H1 (cell line): ENCODE data around the gene ZNF292. TPM values are rescaled to one million over a fixed set of nuclear protein-coding genes. Genes with fewer than 3 reads are reported as not detected.
A peak's percentile ranks its signal among the peaks of the same experiment; 100 is the strongest.

Source experiments
- CTCF ChIA-PET: fragments of 300-600 bp; sonication (Branson Sonifier 250); formaldehyde crosslinking; loops from one replicate; lab custom pipeline; 2021; ENCODE audit not compliant: partially characterized antibody; lab: Charles Lee
- POLR2A ChIA-PET: fragments of 300-600 bp; sonication (Branson Sonifier 250); formaldehyde crosslinking; loops from one replicate; lab custom pipeline; 2021; ENCODE audit warnings: inconsistent platforms; ENCODE audit not compliant: partially characterized antibody; lab: Charles Lee
- DNase-seq, 2 experiments: peaks; one replicate each; pipeline versions ENCODE4 v3.0.0 to v3.0.0-alpha.2; 2010 to 2022; ENCODE audit warnings: low spot score in 2 of 2, low read depth in 1 of 2, mixed read lengths in 1 of 2
- FAIRE-seq: peaks from 2 replicates; lab custom pipeline; 2011; peaks lifted over from hg19 to GRCh38; lab: Jason Lieb, UNC
- H2AFZ ChIP-seq: 2 replicates; pipeline ENCODE4 v1.8.1; 2012; ENCODE audit warnings: low read length, inconsistent platforms
- H2AK5ac ChIP-seq: 2 replicates; pipeline ENCODE4 v1.6.1; 2013; ENCODE audit warnings: low read depth, low read length
- H2BK120ac ChIP-seq: replicated peaks from 2 replicates; pipeline ENCODE3; 2013; ENCODE audit warnings: low read depth, low read length, inconsistent platforms
- H2BK12ac ChIP-seq: 2 replicates; pipeline ENCODE4 v1.6.1; 2013; ENCODE audit warnings: low read depth, low read length
- H2BK15ac ChIP-seq: 2 replicates; pipeline ENCODE4 v1.6.1; 2013; ENCODE audit warnings: low read length
- H2BK20ac ChIP-seq: 2 replicates; pipeline ENCODE4 v1.6.1; 2013; ENCODE audit warnings: low read length
- H2BK5ac ChIP-seq: 2 replicates; pipeline ENCODE4 v1.6.1; 2013; ENCODE audit warnings: low read depth, low read length
- H3K14ac ChIP-seq: 2 replicates; pipeline ENCODE4 v1.6.1; 2013; ENCODE audit warnings: inconsistent platforms; ENCODE audit not compliant: insufficient read length
- H3K18ac ChIP-seq: 2 replicates; pipeline ENCODE4 v1.6.1; 2013; ENCODE audit warnings: low read length; ENCODE audit errors: extremely low read depth
- H3K23ac ChIP-seq: 2 replicates; pipeline ENCODE4 v1.6.1; 2013; ENCODE audit warnings: inconsistent platforms; ENCODE audit not compliant: insufficient read length
- H3K23me2 ChIP-seq: 2 replicates; pipeline ENCODE4 v1.6.1; 2013; ENCODE audit warnings: low read depth, low read length
- H3K27ac ChIP-seq: 2 replicates; pipeline ENCODE4 v1.6.1; 2011; ENCODE audit warnings: low read depth, low read length, inconsistent platforms
- H3K27me3 ChIP-seq, 4 experiments: replicated peaks in 1 of 4; 1 replicate in 1 of 4; 2 replicates in 3 of 4; pipeline versions ENCODE4 v1.6.1 to v1.8.1; 2011 to 2013; ENCODE audit warnings: low read length in 3 of 4, mild to moderate bottlenecking in 3 of 4, inconsistent platforms in 2 of 4, mixed read lengths in 2 of 4, moderate library complexity in 1 of 4; ENCODE audit not compliant: control insufficient read depth in 3 of 4, insufficient read depth in 3 of 4; ENCODE audit errors: extremely low read depth in 1 of 4
- H3K36me3 ChIP-seq, 4 experiments: 2 replicates each; pipeline versions ENCODE4 v1.6.1 to v1.8.1; 2011 to 2013; ENCODE audit warnings: mild to moderate bottlenecking in 4 of 4, low read length in 3 of 4, moderate library complexity in 2 of 4, control low read depth in 1 of 4, inconsistent platforms in 1 of 4; ENCODE audit not compliant: insufficient read depth in 4 of 4, control insufficient read depth in 2 of 4
- H3K4ac ChIP-seq: replicated peaks from 2 replicates; pipeline ENCODE3; 2013; ENCODE audit warnings: low read length, low read depth, mixed read lengths, inconsistent platforms; ENCODE audit not compliant: insufficient read length
- H3K4me1 ChIP-seq, 4 experiments: replicated peaks in 1 of 4; 1 replicate in 1 of 4; 2 replicates in 3 of 4; pipeline versions ENCODE4 v1.6.1 to v1.8.1; 2011 to 2013; ENCODE audit warnings: low read length in 3 of 4, inconsistent platforms in 2 of 4, mixed read lengths in 1 of 4; ENCODE audit not compliant: insufficient read depth in 4 of 4, control insufficient read depth in 3 of 4
- H3K4me2 ChIP-seq, 2 experiments: 2 replicates each; pipeline versions ENCODE4 v1.6.1 to v1.8.1; 2011 to 2013; ENCODE audit warnings: low read depth in 2 of 2, low read length in 2 of 2, control low read depth in 1 of 2, inconsistent platforms in 1 of 2, mild to moderate bottlenecking in 1 of 2; ENCODE audit not compliant: insufficient read depth in 1 of 2
- H3K4me3 ChIP-seq, 4 experiments: fragments of 200-600, 300-600 bp in 1 of 4; sonication (generic), shearing (Covaris generic), sonication (Bioruptor Twin) in 1 of 4; 2 replicates each; pipeline versions ENCODE4 v1.5.1 to v1.8.1; 2011 to 2016; ENCODE audit warnings: low read length in 4 of 4, low read depth in 3 of 4, control low read depth in 2 of 4, inconsistent platforms in 2 of 4, mild to moderate bottlenecking in 2 of 4, mixed read lengths in 1 of 4, moderate library complexity in 1 of 4; ENCODE audit not compliant: insufficient read depth in 2 of 4; ENCODE audit errors: extremely low read depth in 1 of 4
- H3K56ac ChIP-seq: replicated peaks from 2 replicates; pipeline ENCODE3; 2013; ENCODE audit warnings: low read depth, mild to moderate bottlenecking, mixed read lengths, low read length, inconsistent platforms; ENCODE audit not compliant: insufficient read length
- H3K79me1 ChIP-seq: 2 replicates; pipeline ENCODE4 v1.6.1; 2013; ENCODE audit warnings: low read depth, low read length, control low read depth
- H3K79me2 ChIP-seq, 2 experiments: 2 replicates each; pipeline versions ENCODE4 v1.6.1 to v1.8.1; 2012 to 2013; ENCODE audit warnings: low read length in 2 of 2, mild to moderate bottlenecking in 2 of 2, inconsistent platforms in 1 of 2; ENCODE audit not compliant: insufficient read depth in 2 of 2, control insufficient read depth in 1 of 2
- H3K9ac ChIP-seq, 4 experiments: replicated peaks in 1 of 4; 1 replicate in 1 of 4; 2 replicates in 3 of 4; pipeline versions ENCODE4 v1.6.1 to v1.8.1; 2011 to 2013; ENCODE audit warnings: low read depth in 3 of 4, low read length in 3 of 4, control low read depth in 2 of 4, mild to moderate bottlenecking in 2 of 4, moderate library complexity in 2 of 4, inconsistent platforms in 1 of 4; ENCODE audit errors: extremely low read depth in 1 of 4
- H3K9me3 ChIP-seq, 2 experiments: 2 replicates each; pipeline versions ENCODE4 v1.6.1 to v1.8.1; 2012 to 2013; ENCODE audit warnings: mild to moderate bottlenecking in 2 of 2, moderate library complexity in 2 of 2, control low read depth in 1 of 2, inconsistent platforms in 1 of 2, low read depth in 1 of 2, low read length in 1 of 2, mixed read lengths in 1 of 2; ENCODE audit not compliant: insufficient read depth in 2 of 2
- H4K20me1 ChIP-seq, 2 experiments: replicated peaks in 1 of 2; 2 replicates each; pipeline versions ENCODE3 to v1.8.1; 2011 to 2013; ENCODE audit warnings: inconsistent platforms in 2 of 2, low read length in 2 of 2, mild to moderate bottlenecking in 1 of 2; ENCODE audit not compliant: insufficient read depth in 2 of 2, control insufficient read depth in 1 of 2
- H4K5ac ChIP-seq: 2 replicates; pipeline ENCODE4 v1.6.1; 2013; ENCODE audit warnings: low read length, low read depth, mixed read lengths, inconsistent platforms; ENCODE audit not compliant: insufficient read length
- H4K8ac ChIP-seq: 2 replicates; pipeline ENCODE4 v1.8.0; 2013; ENCODE audit warnings: mild to moderate bottlenecking, moderate library complexity, low read length, inconsistent platforms; ENCODE audit not compliant: insufficient read depth; ENCODE audit errors: extremely low read depth
- H4K91ac ChIP-seq: replicated peaks from 2 replicates; pipeline ENCODE3; 2013; ENCODE audit warnings: low read length, mixed read lengths, inconsistent platforms; ENCODE audit not compliant: insufficient read length
- BCL11A ChIP-seq, 2 experiments: IDR thresholded peaks; one replicate each; pipeline ENCODE4 v1.6.1; 2011; ENCODE audit warnings: low read depth in 2 of 2, low read length in 2 of 2, mild to moderate bottlenecking in 2 of 2
- E2F6 ChIP-seq: IDR thresholded peaks from 2 replicates; pipeline ENCODE4 v1.6.1; 2012; ENCODE audit warnings: inconsistent platforms
- GABPA ChIP-seq: IDR thresholded peaks from 2 replicates; pipeline ENCODE4 v1.6.1; 2011; ENCODE audit warnings: mild to moderate bottlenecking, low read length, moderate library complexity, borderline replicate concordance; ENCODE audit not compliant: insufficient read depth
- HDAC6 ChIP-seq: IDR thresholded peaks from one replicate; pipeline ENCODE4 v1.7.1; 2012; ENCODE audit warnings: low read depth, mild to moderate bottlenecking, inconsistent platforms, low read length, moderate library complexity
- JUN ChIP-seq: IDR thresholded peaks from 2 replicates; pipeline ENCODE4 v1.6.1; 2011; ENCODE audit warnings: low read depth, mild to moderate bottlenecking, improper control_type of control experiment, low read length
- NANOG ChIP-seq: IDR thresholded peaks from 2 replicates; pipeline ENCODE4 v1.6.1; 2011; ENCODE audit warnings: low read length, low read depth, mild to moderate bottlenecking, inconsistent platforms; ENCODE audit not compliant: insufficient read depth, poor library complexity, severe bottlenecking
- POU5F1 ChIP-seq: IDR thresholded peaks from 2 replicates; pipeline ENCODE4 v1.6.1; 2011; ENCODE audit warnings: low read depth, mild to moderate bottlenecking, low read length, moderate library complexity
- RFX5 ChIP-seq: IDR thresholded peaks from 2 replicates; pipeline ENCODE4 v1.6.1; 2011; ENCODE audit warnings: low read depth, low read length, improper control_type of control experiment, borderline replicate concordance
- YY1 ChIP-seq: IDR thresholded peaks from 2 replicates; pipeline ENCODE4 v1.6.1; 2011; ENCODE audit warnings: low read depth, mild to moderate bottlenecking, low read length
- polyA plus RNA-seq, 7 experiments: library from polyadenylated mRNA; depleted of rRNA in 3 of 7; stranded (reverse) in 5 of 7; unstranded in 2 of 7; fragments of >200 nt in 5 of 7; fragments of 200-250 nt in 2 of 7; gene quantifications; 1 replicate in 5 of 7; 2 replicates in 1 of 7; 4 replicates in 1 of 7; pipeline versions ENCODE4 v1.2.1 to v1.2.3, GENCODE V29; 2011 to 2013; ENCODE audit warnings: missing spikeins in 2 of 7, mixed read lengths in 2 of 7
- total RNA-seq: library from RNA; stranded (reverse); fragmentation: NEBNext Ultra II Directional; extraction: Animal tissue kit (Norgen Biotek cat#: 25700); gene quantifications from 2 replicates; pipeline ENCODE4 v1.2.1, GENCODE V29; 2021

ZNF292 gene
- total and polyA plus RNA-seq, 2 of the 8 experiments (the other 6 are each of a cell fraction or from before 2014, with no cell fraction given): 6.8 to 44.2 TPM

DNA sequence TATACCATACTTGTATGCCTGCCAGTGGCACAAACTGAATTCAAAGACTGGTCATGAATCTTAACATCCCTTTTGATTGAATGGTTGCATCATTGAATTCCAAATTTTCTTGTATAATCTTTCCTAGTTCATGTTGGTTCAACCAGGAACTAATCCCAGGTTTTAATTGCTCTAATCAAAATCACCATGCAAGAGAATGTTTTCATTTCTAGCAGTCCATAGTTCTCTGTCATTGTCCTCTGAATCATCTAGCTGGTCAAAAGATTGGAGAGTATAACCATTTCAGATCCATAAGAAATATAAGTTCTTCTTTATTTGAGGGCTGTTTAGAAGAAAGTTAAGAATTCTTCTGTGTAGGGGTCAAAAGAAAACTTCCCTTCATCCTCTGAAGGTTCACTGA, 57.2 kb downstream of the ZNF292 start:
- no peak for FAIRE-seq
- TF ChIP-seq BCL11A (IDR thresholded peaks at IDR 0.05; ENCODE audit: low read depth in 2 of 2, low read length in 2 of 2) (no peak), JUN (no peak), HDAC6 (no peak), GABPA (no peak), E2F6 (no peak), NANOG (no peak), RFX5 (no peak), POU5F1 (no peak), YY1 (no peak)

More for the DNA sequence above, 57.2 kb downstream of the ZNF292 start:
- Histone ChIP-seq H3K23ac (no peak overlapping the region), H3K18ac (no peak overlapping the region), H3K23me2 (no peaks in the 10 kb centered on the region), H2BK120ac (no peak overlapping the region), H3K4me2 (peak overlapping the region in 1 of 2 experiments; percentile 29; a peak in 1 of 4 replicates), H3K9ac (no peak overlapping the region), H3K9me3 (no peaks in the 10 kb centered on the region), H2AFZ (no peak overlapping the region), H3K4ac (no peak overlapping the region), H3K79me1 (peaks cover 3% of the 10 kb centered on the region), H4K8ac (no peak overlapping the region), H3K36me3 (peaks cover 0 to 18% (median 3%) of the 10 kb centered on the region in 4 experiments; a peak in 4 of 8 replicates), H3K27ac (no peak overlapping the region), H4K20me1 (peaks cover 6 to 12% of the 10 kb centered on the region in 2 experiments), H3K79me2 (peaks cover 0 to 83% of the 10 kb centered on the region in 2 experiments; a peak in 3 of 4 replicates), H3K4me1 (peaks cover 5 to 30% (median 18%) of the 10 kb centered on the region in 4 experiments), H2BK5ac (no peak overlapping the region), H2AK5ac (no peak overlapping the region), H2BK12ac (no peak overlapping the region), H4K91ac (no peak overlapping the region), H4K5ac (no peak overlapping the region), H3K27me3 (no peaks in the 10 kb centered on the region), H3K4me3 (no peak overlapping the region), H2BK20ac (no peak overlapping the region), H3K14ac (no peak overlapping the region), H2BK15ac (no peak overlapping the region), H3K56ac (no peak overlapping the region)
- ChIA-PET POLR2A (no interaction called here), CTCF (interaction anchor here (1.3 kb wide), 1 partner anchor 180 kb away, joined by 3 read pairs; no protein-coding TSS in a partner anchor)
- no peak for DNase-seq
